Uterus (tissue), 4 donors: ENCODE measurements around the gene SEL1L3. TPM values are rescaled to one million over a fixed set of nuclear protein-coding genes. Genes with fewer than 3 reads are reported as not detected.

Experiments used
- DNase-seq, 2 donors: peaks; one replicate each; pipeline ENCODE4 v3.0.0-alpha.2; 2019 to 2020
- H3K27ac ChIP-seq, 2 donors: fragments of 200-600 bp; sonication (generic); 1 replicate in 1 of 2; 2 replicates in 1 of 2; pipeline ENCODE4 v1.5.1; 2016 to 2018
- H3K27me3 ChIP-seq, 2 donors: fragments of 200-600 bp; sonication (generic); one replicate each; pipeline ENCODE4 v1.5.1; 2018 to 2019; ENCODE audit warnings: control low read depth in 1 of 2
- H3K36me3 ChIP-seq, 2 donors: fragments of 200-600 bp; sonication (generic); one replicate each; pipeline ENCODE4 v1.5.1; 2019; ENCODE audit warnings: control low read depth in 1 of 2
- H3K4me1 ChIP-seq, 2 donors: fragments of 200-600 bp; sonication (generic); one replicate each; pipeline ENCODE4 v1.5.1; 2018 to 2019; ENCODE audit warnings: control low read depth in 1 of 2
- H3K4me3 ChIP-seq, 2 donors: fragments of 200-600 bp; sonication (generic); 1 replicate in 1 of 2; 2 replicates in 1 of 2; pipeline ENCODE4 v1.5.1; 2018 to 2019; ENCODE audit warnings: mild to moderate bottlenecking in 1 of 2
- H3K9me3 ChIP-seq, 2 donors: fragments of 200-600 bp; sonication (generic); one replicate each; pipeline ENCODE4 v1.5.1; 2019; ENCODE audit warnings: control low read depth in 1 of 2
- CTCF ChIP-seq, 4 experiments: fragments of 200-600 bp in 2 of 4; fragments of 450-650 bp in 2 of 4; sonication (generic) in 2 of 4; IDR thresholded peaks; one replicate each; pipeline ENCODE4 v1.5.1; 2016 to 2019; ENCODE audit warnings: antibody characterized with exemption in 4 of 4, mild to moderate bottlenecking in 2 of 4, moderate library complexity in 1 of 4
- POLR2A ChIP-seq, 2 donors: fragments of 450-650 bp; IDR thresholded peaks; one replicate each; pipeline ENCODE4 v1.6.1; 2016; ENCODE audit warnings: antibody characterized with exemption in 2 of 2, mild to moderate bottlenecking in 1 of 2, moderate library complexity in 1 of 2
- intact Hi-C: fragments of 100-400 bp; cut with DNase I; formaldehyde crosslinking; loops from one replicate; pipeline ENCODE4 v1.15.1; 2023; ENCODE audit warnings: low total_unique reads
- total RNA-seq, 4 donors: library from RNA; depleted of rRNA in 3 of 4; stranded (reverse); fragments of >200 nt in 3 of 4; gene quantifications; one replicate each; pipeline versions ENCODE4 v1.1.0 to v1.2.4, GENCODE V29; 2014 to 2023
- donor health status: DM: yes; HTN: yes; CAD: no.

Gene SEL1L3
- total RNA-seq, 4 donors from 2014 or later = 4.1 to 46.1 (median 21.2) TPM

- H3K4me1 ChIP-seq = no peaks in the 10 kb centered on the region
- no peak overlapping the region for H3K4me3 ChIP-seq
- no peaks in the 10 kb centered on the region for H3K27me3 ChIP-seq
- H3K27ac ChIP-seq = no peak overlapping the region
- H3K9me3 ChIP-seq = no peaks in the 10 kb centered on the region
- H3K36me3 ChIP-seq = no peaks in the 10 kb centered on the region
- no peak for TF ChIP-seq POLR2A (IDR thresholded peaks at IDR 0.05)
- TF ChIP-seq CTCF (IDR thresholded peaks at IDR 0.05) = no peak
- no peak for DNase-seq
- intact Hi-C loops = no loop called here
Observed at GRCh38 chr4:25795566-25796454, 67.0 kb downstream of the SEL1L3 start.

DNA sequence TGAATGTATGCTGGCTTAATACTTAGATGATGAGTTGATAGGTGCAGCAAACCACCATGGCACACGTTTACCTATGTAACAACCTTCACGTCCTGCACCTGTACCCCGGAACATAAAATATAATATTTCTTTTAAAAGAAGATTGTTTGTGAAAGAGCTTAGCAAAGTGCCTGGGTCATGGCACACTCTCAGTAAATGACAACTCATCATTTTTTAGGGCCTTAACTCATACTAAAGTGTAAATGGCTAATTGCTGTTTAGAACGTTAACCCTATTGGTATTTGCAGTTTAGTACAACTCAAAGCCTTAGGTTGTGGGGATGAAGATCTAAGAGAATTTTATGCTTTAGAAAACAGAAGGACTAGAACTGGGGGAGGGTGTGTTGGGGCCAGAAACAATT lies 67.7 kb downstream of the SEL1L3 start:
- intact Hi-C loops = no loop called here

GRCh38 chr4:25792876-25793275 lies 69.9 kb downstream of the SEL1L3 start:
- intact Hi-C loops = no loop called here
- no peaks in the 10 kb centered on the region for H3K4me1 ChIP-seq
- H3K27ac ChIP-seq = no peak overlapping the region
- H3K9me3 ChIP-seq = no peaks in the 10 kb centered on the region
- no peak for DNase-seq
- no peaks in the 10 kb centered on the region for H3K36me3 ChIP-seq
- no peaks in the 10 kb centered on the region for H3K27me3 ChIP-seq
- no peak overlapping the region for H3K4me3 ChIP-seq
- TF ChIP-seq CTCF (IDR thresholded peaks at IDR 0.05) (no peak), POLR2A (IDR thresholded peaks at IDR 0.05) (no peak)

More for the DNA sequence above, 67.7 kb downstream of the SEL1L3 start:
- H3K36me3 ChIP-seq = no peaks in the 10 kb centered on the region
- no peak overlapping the region for H3K27ac ChIP-seq
- no peaks in the 10 kb centered on the region for H3K9me3 ChIP-seq
- H3K4me3 ChIP-seq = no peak overlapping the region
- TF ChIP-seq POLR2A (IDR thresholded peaks at IDR 0.05) (no peak), CTCF (IDR thresholded peaks at IDR 0.05) (no peak)
- H3K27me3 ChIP-seq = no peaks in the 10 kb centered on the region
- DNase-seq = no peak
- no peaks in the 10 kb centered on the region for H3K4me1 ChIP-seq

DNA sequence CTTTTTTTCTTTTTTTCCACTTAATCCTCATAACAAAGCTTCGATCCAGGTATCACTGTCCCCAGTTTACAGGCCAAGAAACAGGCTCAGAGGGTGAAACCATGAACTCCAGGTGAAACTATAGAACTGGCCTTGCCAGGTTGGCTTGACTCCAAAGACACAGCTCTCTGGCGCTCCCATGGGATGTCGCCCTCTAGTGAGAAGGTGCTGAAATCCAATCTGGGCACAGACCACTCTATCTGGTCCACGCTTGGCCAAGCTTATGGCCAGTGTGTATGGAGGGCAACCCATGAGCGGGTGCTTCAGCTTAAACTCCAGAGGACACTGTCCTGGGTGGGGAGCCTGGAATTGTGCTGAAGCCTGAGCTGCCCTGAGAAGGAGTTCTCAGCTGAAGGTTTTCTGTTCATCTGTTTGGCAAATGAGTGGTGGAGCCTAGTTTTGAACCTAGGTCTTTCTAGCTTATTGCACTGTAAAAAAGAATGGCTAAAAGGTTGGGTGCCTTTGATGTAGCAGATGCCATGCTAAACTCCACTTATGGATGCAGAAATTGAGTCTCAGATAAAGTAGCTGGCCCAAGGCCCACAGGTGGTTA lies 70.5 kb downstream of the SEL1L3 start:
- TF ChIP-seq CTCF (IDR thresholded peaks at IDR 0.05) (no peak), POLR2A (IDR thresholded peaks at IDR 0.05) (no peak)
- Histone ChIP-seq H3K4me1 (no peaks in the 10 kb centered on the region), H3K27me3 (no peaks in the 10 kb centered on the region), H3K4me3 (no peak overlapping the region), H3K36me3 (no peaks in the 10 kb centered on the region), H3K9me3 (no peaks in the 10 kb centered on the region), H3K27ac (no peak overlapping the region)
- intact Hi-C loops = no loop called here
- no peak for DNase-seq

- Histone ChIP-seq H3K27me3 (no peaks in the 10 kb centered on the region), H3K36me3 (no peaks in the 10 kb centered on the region), H3K4me1 (no peaks in the 10 kb centered on the region), H3K9me3 (no peaks in the 10 kb centered on the region), H3K27ac (no peak overlapping the region), H3K4me3 (no peak overlapping the region)
- no peak for TF ChIP-seq CTCF (IDR thresholded peaks at IDR 0.05)
- no peak for TF ChIP-seq POLR2A (IDR thresholded peaks at IDR 0.05)
- no peak for DNase-seq
- intact Hi-C loops = no loop called here
Observed at GRCh38 chr4:25790024-25790423, 72.8 kb downstream of the SEL1L3 start.
